Prostate gland (tissue), 2 donors: ENCODE measurements around the gene ZBTB49. TPM values are rescaled to one million over a fixed set of nuclear protein-coding genes. Genes with fewer than 3 reads are reported as not detected.
"Not testable (repeated sequence)": the region's sequence is repeated elsewhere in the genome, so short reads cannot be mapped to it uniquely, and the experiment has no call there.

Source experiments
- DNase-seq: peaks from one replicate; pipeline ENCODE4 v3.0.0-alpha.2; 2019; ENCODE audit warnings: low spot score
- H3K27ac ChIP-seq, 2 donors: fragments of 200-600 bp; sonication (generic); 2 replicates each; pipeline ENCODE4 v1.5.1; 2017 to 2019
- H3K27me3 ChIP-seq: fragments of 200-600 bp; sonication (generic); replicated peaks from 2 replicates; pipeline ENCODE4 v1.5.1; 2019; ENCODE audit not compliant: insufficient read depth
- H3K36me3 ChIP-seq, 2 donors: fragments of 200-600 bp; sonication (generic); 1 replicate in 1 of 2; 2 replicates in 1 of 2; pipeline versions ENCODE4 v1.5.1 to v1.8.1; 2017 to 2019
- H3K4me1 ChIP-seq: fragments of 200-600 bp; sonication (generic); replicated peaks from 2 replicates; pipeline ENCODE4 v1.5.1; 2019
- H3K4me3 ChIP-seq, 2 donors: fragments of 200-600 bp; sonication (generic); 2 replicates each; pipeline ENCODE4 v1.5.1; 2017 to 2019
- H3K9me3 ChIP-seq: fragments of 200-600 bp; sonication (generic); 2 replicates; pipeline ENCODE4 v1.5.1; 2017
- POLR2A ChIP-seq: fragments of 450-650 bp; IDR thresholded peaks from one replicate; pipeline ENCODE4 v1.6.1; 2016; ENCODE audit warnings: antibody characterized with exemption, mild to moderate bottlenecking
- POLR2AphosphoS5 ChIP-seq: sonication (generic); formaldehyde crosslinking; IDR thresholded peaks from one replicate; pipeline ENCODE4 v1.6.1; 2017; ENCODE audit warnings: antibody characterized with exemption
- WGBS: methylation state at CpG from one replicate; pipeline ENCODE4 v1.1.5; 2018; 5-methylcytosine and 5-hydroxymethylcytosine counted together
- intact Hi-C: fragments of 100-400 bp; cut with DNase I; formaldehyde crosslinking; loops from one replicate; pipeline ENCODE4 v1.14.2; 2022
- total RNA-seq, 2 donors: library from RNA; depleted of rRNA; stranded (reverse); fragments of >200 nt; gene quantifications; one replicate each; pipeline ENCODE4 v1.1.0, GENCODE V29; 2016
- TF ChIP-seq, protein P1 (sequence below), 4 experiments: fragments of 200-600 bp in 2 of 4; fragments of 450-650 bp in 2 of 4; sonication (generic) in 2 of 4; IDR thresholded peaks; 1 replicate in 3 of 4; 2 replicates in 1 of 4; pipeline ENCODE4 v1.5.1; 2016 to 2019; ENCODE audit warnings: antibody characterized with exemption in 4 of 4, mild to moderate bottlenecking in 2 of 4, moderate library complexity in 2 of 4

The ZBTB49 gene
- total RNA-seq, 2 donors from 2014 or later: 5.1 to 10.3 TPM

DNA sequence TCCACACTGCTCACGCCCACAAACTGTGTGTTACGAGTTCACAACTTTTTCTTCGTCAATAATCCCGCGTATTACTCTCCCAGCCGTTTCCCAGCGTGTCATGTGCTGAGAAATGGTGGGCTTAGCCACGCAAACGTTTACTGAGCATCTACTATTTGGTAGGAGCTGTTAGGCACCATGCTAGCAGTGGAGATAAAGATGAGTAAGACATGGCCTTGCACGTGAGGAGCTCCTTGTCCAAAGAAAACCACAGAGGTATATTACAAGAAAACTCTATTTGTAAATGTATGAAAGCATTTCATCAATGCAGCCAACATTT lies 41.2 kb upstream of the ZBTB49 start:
- Histone ChIP-seq H3K4me1 (peaks cover 10% of the 10 kb centered on the region), H3K9me3 (no peaks in the 10 kb centered on the region), H3K27me3 (no peaks in the 10 kb centered on the region), H3K4me3 (peak overlapping the region; percentile 78 to 90), H3K27ac (peak overlapping the region; percentile 90 to 93), H3K36me3 (no peaks in the 10 kb centered on the region)
- WGBS: 15% methylated on average over 10 of the region's 10 CpGs
- intact Hi-C loops: loop anchor here (2.0 kb wide), 1 partner anchor 42 kb away; the partner anchor contains the start of genes LYAR and ZBTB49
- TF ChIP-seq POLR2A (no peak), POLR2AphosphoS5 (no peak)
- DNase-seq: no peak

DNA sequence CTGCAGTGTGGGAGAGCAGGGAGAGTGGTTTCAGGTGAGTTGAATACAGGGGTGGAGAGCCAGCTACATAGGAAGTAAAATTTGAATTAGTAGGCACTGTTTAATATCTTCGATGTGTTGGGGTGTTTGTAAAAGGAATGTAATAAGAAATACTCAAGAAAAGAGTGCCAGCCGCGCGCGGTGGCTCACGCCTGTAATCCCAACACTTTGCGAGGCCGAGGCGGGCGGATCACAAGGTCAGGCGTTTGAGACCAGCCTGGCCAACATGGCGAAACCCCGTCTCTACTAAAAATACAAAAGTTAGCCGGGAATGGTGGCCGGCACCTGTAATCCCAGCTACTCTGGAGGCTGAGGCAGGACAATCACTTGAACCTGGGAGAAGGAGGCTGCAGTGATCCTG lies 40.7 kb upstream of the ZBTB49 start:
- not testable (repeated sequence) for H3K4me3 ChIP-seq, H3K36me3 ChIP-seq, H3K4me1 ChIP-seq, H3K27me3 ChIP-seq, DNase-seq, H3K9me3 ChIP-seq, H3K27ac ChIP-seq
- WGBS: 93% methylated on average over 15 of the region's 15 CpGs
- intact Hi-C loops: loop anchor here (2.0 kb wide), 1 partner anchor 41 kb away; the partner anchor contains the start of genes LYAR and ZBTB49

DNA sequence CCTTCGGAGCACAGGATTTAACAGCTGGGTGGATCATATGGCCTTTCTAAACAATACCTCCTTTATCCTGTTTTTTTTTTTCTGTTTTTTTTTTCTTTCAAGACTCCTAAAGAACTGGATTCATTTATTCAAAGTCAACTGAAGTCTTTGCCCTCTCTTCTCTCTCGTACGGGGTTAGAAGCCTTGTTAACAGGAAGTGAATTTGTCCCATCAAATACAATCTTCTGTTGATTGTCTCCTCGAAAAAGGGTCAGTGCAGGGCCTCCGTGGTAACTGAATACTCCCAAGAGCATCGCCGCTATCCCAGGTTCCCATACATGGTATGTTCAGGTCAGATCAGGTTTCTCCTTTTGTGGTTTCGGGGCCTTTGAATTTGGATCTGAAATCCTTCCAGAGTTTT lies 40.2 kb upstream of the ZBTB49 start:
- peaks cover 10% of the 10 kb centered on the region for H3K4me1 ChIP-seq
- H3K27me3 ChIP-seq: no peaks in the 10 kb centered on the region
- no peaks in the 10 kb centered on the region for H3K36me3 ChIP-seq
- no peak overlapping the region for H3K27ac ChIP-seq
- WGBS: 50% methylated on average over 8 of the region's 8 CpGs
- DNase-seq: no peak
- TF ChIP-seq POLR2AphosphoS5 (no peak), POLR2A (no peak)
- TF ChIP-seq, protein P1, sequence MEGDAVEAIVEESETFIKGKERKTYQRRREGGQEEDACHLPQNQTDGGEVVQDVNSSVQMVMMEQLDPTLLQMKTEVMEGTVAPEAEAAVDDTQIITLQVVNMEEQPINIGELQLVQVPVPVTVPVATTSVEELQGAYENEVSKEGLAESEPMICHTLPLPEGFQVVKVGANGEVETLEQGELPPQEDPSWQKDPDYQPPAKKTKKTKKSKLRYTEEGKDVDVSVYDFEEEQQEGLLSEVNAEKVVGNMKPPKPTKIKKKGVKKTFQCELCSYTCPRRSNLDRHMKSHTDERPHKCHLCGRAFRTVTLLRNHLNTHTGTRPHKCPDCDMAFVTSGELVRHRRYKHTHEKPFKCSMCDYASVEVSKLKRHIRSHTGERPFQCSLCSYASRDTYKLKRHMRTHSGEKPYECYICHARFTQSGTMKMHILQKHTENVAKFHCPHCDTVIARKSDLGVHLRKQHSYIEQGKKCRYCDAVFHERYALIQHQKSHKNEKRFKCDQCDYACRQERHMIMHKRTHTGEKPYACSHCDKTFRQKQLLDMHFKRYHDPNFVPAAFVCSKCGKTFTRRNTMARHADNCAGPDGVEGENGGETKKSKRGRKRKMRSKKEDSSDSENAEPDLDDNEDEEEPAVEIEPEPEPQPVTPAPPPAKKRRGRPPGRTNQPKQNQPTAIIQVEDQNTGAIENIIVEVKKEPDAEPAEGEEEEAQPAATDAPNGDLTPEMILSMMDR (IDR thresholded peaks at IDR 0.05): no peak
- no peak overlapping the region for H3K4me3 ChIP-seq
- H3K9me3 ChIP-seq: no peaks in the 10 kb centered on the region
- intact Hi-C loops: loop anchor here (2.0 to 5.0 kb wide), 2 partner anchors 41 to 82 kb away; partner anchors contain the start of genes LYAR and ZBTB49

DNA sequence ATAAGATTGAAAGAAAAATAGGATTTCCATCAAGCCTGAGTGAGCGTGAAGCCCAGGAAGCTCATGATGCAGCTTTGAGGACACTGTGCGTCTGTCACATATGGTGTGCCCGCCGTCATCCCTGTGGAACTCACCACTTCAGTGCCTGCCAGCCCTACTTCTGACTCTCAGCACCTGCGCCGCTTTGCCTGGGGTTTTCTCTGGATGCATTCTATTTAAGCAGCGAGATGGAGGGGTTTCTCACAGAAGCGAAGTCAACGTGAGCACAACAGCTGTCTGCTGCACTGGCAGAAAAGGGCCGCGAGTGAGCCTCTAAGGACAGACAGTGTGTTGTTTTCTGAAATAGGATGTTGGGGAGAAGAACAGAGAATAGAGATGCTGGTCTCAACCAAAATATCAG lies 35.9 kb upstream of the ZBTB49 start:
- Histone ChIP-seq H3K4me1 (no peaks in the 10 kb centered on the region), H3K27ac (no peak overlapping the region), H3K9me3 (no peaks in the 10 kb centered on the region), H3K4me3 (no peak overlapping the region), H3K27me3 (no peaks in the 10 kb centered on the region), H3K36me3 (no peaks in the 10 kb centered on the region)
- intact Hi-C loops: loop anchor here (5.0 kb wide), 1 partner anchor 78 kb away; no protein-coding TSS in a partner anchor
- TF ChIP-seq, protein P1 (IDR thresholded peaks at IDR 0.05): no peak
- TF ChIP-seq POLR2AphosphoS5 (no peak), POLR2A (no peak)
- no peak for DNase-seq
- WGBS: 76% methylated on average over 11 of the region's 11 CpGs

DNA sequence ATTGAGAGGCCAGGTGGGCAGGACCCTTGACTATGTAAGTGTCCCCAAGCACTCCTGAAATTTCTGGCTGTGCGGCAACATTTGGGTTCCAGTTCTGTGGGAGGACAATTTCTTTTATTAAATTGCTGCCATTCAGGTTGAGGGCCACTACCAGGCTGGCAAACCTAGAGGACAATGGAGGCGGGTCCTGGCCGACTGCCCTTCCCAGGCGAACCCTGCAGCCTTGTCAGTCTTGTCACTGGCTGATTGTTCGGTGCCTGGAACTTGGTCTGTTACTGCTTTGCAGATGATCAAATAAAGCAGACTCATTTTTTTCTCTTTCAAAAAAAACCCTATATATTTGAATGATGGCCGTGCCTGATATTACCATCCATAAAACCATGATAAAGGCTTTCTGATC lies 35.4 kb upstream of the ZBTB49 start:
- intact Hi-C loops: loop anchor here (5.0 kb wide), 1 partner anchor 78 kb away; no protein-coding TSS in a partner anchor
- Histone ChIP-seq H3K4me3 (no peak overlapping the region), H3K9me3 (no peaks in the 10 kb centered on the region), H3K27me3 (no peaks in the 10 kb centered on the region), H3K36me3 (no peaks in the 10 kb centered on the region), H3K4me1 (no peaks in the 10 kb centered on the region), H3K27ac (no peak overlapping the region)
- DNase-seq: no peak
- TF ChIP-seq, protein P1 (IDR thresholded peaks at IDR 0.05): no peak
- TF ChIP-seq POLR2AphosphoS5 (no peak), POLR2A (no peak)
- 33% methylated on average over 6 of the region's 6 CpGs for WGBS

DNA sequence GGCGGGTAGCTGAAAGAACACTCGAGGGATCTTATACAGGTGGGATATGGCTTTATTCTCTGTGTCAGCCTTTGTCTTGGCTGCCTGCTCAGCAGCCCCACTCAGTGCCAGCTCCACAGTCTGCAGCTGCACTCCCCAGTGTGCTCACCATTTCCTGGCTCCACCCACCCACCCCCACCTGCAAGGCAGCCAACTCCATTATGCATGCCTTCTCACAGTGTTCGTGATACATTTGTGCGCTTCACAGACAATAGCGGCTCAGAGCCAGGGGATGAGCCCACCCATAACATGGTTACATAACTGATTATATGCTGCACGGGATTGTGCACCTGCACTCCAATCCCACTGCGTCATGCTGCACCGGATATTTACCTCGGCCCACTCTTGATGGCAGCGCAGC lies 33.3 kb upstream of the ZBTB49 start:
- Histone ChIP-seq H3K27me3 (no peaks in the 10 kb centered on the region), H3K27ac (no peak overlapping the region)
- intact Hi-C loops: no loop called here

DNA sequence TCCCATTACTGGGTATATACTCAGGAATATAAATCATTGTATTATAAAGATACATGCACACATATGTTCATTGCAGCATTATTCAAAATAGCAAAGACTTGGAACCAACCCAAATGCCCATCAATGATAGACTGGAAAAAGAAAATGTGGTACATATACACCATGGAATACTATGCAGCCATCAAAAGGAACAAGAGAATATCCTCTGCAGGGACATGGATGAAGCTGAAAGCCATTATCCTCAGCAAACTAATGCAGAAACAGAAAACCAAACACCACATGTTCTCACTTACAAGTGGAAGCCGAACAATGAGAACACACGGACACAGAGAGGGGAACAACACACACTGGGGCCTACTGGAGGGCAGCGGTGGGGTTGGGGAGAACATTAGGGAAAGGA lies 32.3 kb upstream of the ZBTB49 start:
- H3K36me3 ChIP-seq, H3K9me3 ChIP-seq, H3K4me1 ChIP-seq, intact Hi-C loops, H3K4me3 ChIP-seq, DNase-seq, H3K27ac ChIP-seq, H3K27me3 ChIP-seq: not testable (repeated sequence)
- 69% methylated on average over 3 of the region's 3 CpGs for WGBS

More for the DNA sequence above, 33.3 kb upstream of the ZBTB49 start:
- 76% methylated on average over 10 of the region's 10 CpGs for WGBS
- TF ChIP-seq POLR2A: no peak
- TF ChIP-seq, protein P1 (IDR thresholded peaks at IDR 0.05): no peak
- no peak for TF ChIP-seq POLR2AphosphoS5
- H3K4me3 ChIP-seq: no peak overlapping the region
- H3K4me1 ChIP-seq: no peaks in the 10 kb centered on the region
- H3K9me3 ChIP-seq: no peaks in the 10 kb centered on the region
- DNase-seq: no peak
- no peaks in the 10 kb centered on the region for H3K36me3 ChIP-seq
